Immature natural killer cell (primary cell): ENCODE measurements around the gene SLC11A1. TPM values are rescaled to one million over a fixed set of nuclear protein-coding genes. Genes with fewer than 3 reads are reported as not detected.

Experiments used
- DNase-seq, 3 donors: peaks; one replicate each; pipeline ENCODE4 v3.0.0; 2022; ENCODE audit warnings: mixed read lengths in 1 of 3
- H3K27ac Mint-ChIP-seq, 6 donors: one replicate each; pipeline ENCODE4 v1.8.0; 2020; ENCODE audit warnings: mixed read lengths in 6 of 6, mild to moderate bottlenecking in 5 of 6, inconsistent platforms in 4 of 6, moderate library complexity in 3 of 6
- H3K27me3 Mint-ChIP-seq, 3 donors: one replicate each; pipeline ENCODE4 v1.8.0; 2020 to 2021; ENCODE audit warnings: low read depth in 3 of 3, mild to moderate bottlenecking in 3 of 3, mixed read lengths in 3 of 3, moderate library complexity in 3 of 3, inconsistent platforms in 1 of 3
- H3K36me3 Mint-ChIP-seq, 3 donors: one replicate each; pipeline ENCODE4 v1.8.0; 2020; ENCODE audit warnings: mixed read lengths in 3 of 3, inconsistent platforms in 2 of 3, mild to moderate bottlenecking in 2 of 3
- H3K4me1 Mint-ChIP-seq, 2 donors: one replicate each; pipeline ENCODE4 v1.8.0; 2020; ENCODE audit warnings: inconsistent platforms in 2 of 2, mild to moderate bottlenecking in 2 of 2, mixed read lengths in 2 of 2, moderate library complexity in 1 of 2
- H3K4me3 Mint-ChIP-seq, 5 donors: one replicate each; pipeline ENCODE4 v1.8.0; 2020; ENCODE audit warnings: mild to moderate bottlenecking in 5 of 5, mixed read lengths in 5 of 5, inconsistent platforms in 3 of 5, moderate library complexity in 3 of 5
- H3K9me3 Mint-ChIP-seq, 6 donors: one replicate each; pipeline ENCODE4 v1.8.0; 2020; ENCODE audit warnings: mild to moderate bottlenecking in 6 of 6, mixed read lengths in 6 of 6, inconsistent platforms in 4 of 6, moderate library complexity in 3 of 6
- polyA plus RNA-seq, 3 donors: library from polyadenylated mRNA; unstranded; fragments of 300-500 nt; fragmentation: Illumina TruSeq; gene quantifications; one replicate each; pipeline ENCODE4 v1.2.3, GENCODE V29; 2021

SLC11A1 gene
- polyA plus RNA-seq, 3 donors from 2014 or later, result 0.66 to 1.8 (median 1.2) TPM

DNA sequence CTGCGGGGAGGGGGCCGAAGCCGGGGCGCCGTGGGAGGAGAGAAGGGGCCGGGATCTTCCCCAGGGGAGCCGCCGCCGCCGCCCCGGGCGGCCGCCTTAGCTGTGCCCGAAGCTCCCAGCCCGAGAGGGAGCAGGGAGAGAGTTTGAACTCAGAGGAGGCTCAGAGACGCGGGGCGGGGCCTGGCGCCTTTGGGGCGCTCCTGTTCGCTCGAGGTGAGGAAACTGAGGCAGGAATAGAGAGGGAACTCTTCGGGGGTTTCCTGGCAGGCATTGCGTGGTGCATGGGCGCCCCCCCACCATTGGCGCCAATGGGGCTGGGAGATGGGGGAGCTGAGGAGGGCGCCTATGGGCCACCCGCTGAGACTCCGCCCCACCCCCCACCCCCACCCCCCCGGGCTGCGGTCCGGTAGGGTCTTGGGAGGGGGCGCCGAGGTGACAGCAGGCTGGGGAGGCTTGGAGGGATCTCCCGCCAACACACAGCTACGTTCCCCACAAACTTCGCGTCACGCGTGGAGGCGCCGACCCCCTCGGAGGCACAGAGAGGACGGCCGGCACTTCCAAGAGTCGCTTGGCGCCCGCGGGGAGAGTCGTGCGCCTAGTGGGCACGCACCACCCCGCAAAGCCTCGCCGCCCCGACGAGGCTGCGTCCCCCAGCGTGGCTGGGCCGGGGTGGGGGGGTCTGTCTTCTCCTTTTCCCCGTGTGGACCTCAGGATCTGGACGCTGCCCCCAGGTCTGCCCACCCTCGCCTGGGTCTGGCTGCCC lies 18.3 kb downstream of the SLC11A1 start:
- peaks cover 21 to 39% (median 31%) of the 10 kb centered on the region in 3 donors for H3K27me3 Mint-ChIP-seq
- peak; percentile 46 to 50 (median 48) for DNase-seq
- peak overlapping the region; percentile 94 to 96 (median 94) for H3K4me3 Mint-ChIP-seq
- no peaks in the 10 kb centered on the region for H3K9me3 Mint-ChIP-seq
- peaks cover 0 to 10% (median 4%) of the 10 kb centered on the region in 3 donors for H3K36me3 Mint-ChIP-seq
- peak overlapping the region; percentile 87 to 95 (median 93) for H3K27ac Mint-ChIP-seq
- peaks cover 55 to 56% of the 10 kb centered on the region in 2 donors for H3K4me1 Mint-ChIP-seq

DNA sequence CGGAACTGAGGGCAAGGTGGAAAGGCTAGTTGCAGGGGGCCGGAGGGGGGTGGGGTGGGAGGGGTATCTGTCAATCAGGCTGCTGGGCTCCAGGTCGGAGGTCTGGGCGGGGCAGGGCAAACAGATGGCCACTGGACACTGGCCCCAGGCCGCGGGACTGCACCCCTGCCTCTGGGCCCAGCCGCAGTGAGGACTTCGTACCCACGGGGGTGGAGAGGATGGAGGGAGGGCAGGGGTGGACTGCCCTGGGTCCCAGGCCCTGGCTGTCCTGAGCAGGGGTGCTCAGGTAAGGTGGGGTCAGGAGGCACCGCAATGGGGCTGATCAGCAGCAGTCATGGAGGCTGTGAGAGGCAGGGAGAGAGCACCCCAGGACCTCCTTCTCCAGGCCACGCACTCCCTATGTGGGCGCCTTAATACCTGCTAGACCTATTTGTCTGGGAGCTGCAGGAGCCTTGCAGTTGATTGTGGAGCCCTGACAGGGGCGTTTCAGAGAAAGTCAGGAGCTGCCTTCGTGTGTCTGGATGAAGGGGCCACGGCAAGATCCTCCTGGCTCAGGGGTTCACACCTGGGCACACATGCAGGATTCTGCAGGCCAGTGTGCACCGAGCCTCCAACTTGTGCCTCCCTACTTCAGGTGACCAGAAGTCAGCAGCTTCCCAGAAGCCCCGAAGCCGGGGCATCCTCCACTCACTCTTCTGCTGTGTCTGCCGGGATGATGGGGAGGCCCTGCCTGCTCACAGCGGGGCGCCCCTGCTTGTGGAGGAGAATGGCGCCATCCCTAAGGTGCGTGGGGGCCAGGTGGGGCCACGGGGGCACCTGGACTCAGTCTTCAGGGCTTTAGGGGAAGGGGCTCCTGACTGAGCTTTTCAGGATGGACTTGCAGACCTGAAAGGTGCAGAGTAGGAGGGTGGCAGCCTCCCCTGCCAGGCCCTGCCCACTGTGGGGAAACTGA lies 19.1 kb downstream of the SLC11A1 start:
- Mint-ChIP-seq H3K36me3 (peaks cover 0 to 10% (median 4%) of the 10 kb centered on the region in 3 donors), H3K9me3 (no peaks in the 10 kb centered on the region), H3K27ac (peak overlapping the region; percentile 34 to 94 (median 62)), H3K4me1 (peaks cover 56 to 59% of the 10 kb centered on the region in 2 donors), H3K4me3 (peak overlapping the region; percentile 75 to 95 (median 94)), H3K27me3 (peaks cover 27 to 38% (median 29%) of the 10 kb centered on the region in 3 donors)
- DNase-seq, result no peak

DNA sequence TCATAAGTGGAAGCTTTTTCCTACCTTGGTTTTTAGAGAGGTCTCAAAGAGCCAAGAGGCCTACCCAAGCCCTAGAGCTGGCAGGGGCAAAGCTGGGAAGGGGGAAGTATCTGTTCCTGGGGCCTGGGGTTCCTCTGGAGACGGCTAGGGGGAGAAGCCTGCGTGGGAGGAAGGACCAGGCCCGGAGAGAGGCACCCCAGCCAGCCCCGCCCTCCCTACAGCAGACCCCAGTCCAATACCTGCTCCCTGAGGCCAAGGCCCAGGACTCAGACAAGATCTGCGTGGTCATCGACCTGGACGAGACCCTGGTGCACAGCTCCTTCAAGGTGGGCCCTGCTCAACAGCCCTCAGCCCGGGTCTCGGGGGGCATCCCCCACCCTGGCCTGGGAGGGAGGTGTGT lies 19.8 kb downstream of the SLC11A1 start:
- no peaks in the 10 kb centered on the region for H3K9me3 Mint-ChIP-seq
- H3K36me3 Mint-ChIP-seq, result peaks cover 0 to 10% (median 4%) of the 10 kb centered on the region in 3 donors
- H3K4me1 Mint-ChIP-seq, result peaks cover 54 to 58% of the 10 kb centered on the region in 2 donors
- peak overlapping the region in 4 of 6 donors; percentile 37 to 94 (median 72) for H3K27ac Mint-ChIP-seq
- no peak for DNase-seq
- peaks cover 25 to 36% (median 27%) of the 10 kb centered on the region in 3 donors for H3K27me3 Mint-ChIP-seq
- H3K4me3 Mint-ChIP-seq, result peak overlapping the region; percentile 75 to 95 (median 94)

DNA sequence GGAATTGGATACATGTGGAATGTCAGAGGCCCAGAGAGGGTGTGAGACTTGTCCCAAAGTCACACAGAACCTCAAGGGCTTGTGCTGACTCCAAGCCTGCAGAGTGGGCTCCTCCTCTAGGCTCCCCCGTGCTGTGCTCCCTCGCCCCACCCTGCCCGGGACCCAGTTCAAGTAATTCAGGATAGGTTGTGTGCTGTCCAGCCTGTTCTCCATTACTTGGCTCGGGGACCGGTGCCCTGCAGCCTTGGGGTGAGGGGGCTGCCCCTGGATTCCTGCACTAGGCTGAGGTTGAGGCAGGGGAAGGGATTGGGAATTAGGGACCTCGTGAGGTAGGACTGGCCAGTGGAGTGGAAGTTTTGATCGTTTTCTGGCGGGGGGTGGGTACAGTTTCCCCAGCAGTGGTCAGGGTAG lies 20.4 kb downstream of the SLC11A1 start:
- peaks cover 54 to 58% of the 10 kb centered on the region in 2 donors for H3K4me1 Mint-ChIP-seq
- H3K27me3 Mint-ChIP-seq, result peaks cover 25 to 37% (median 28%) of the 10 kb centered on the region in 3 donors
- DNase-seq, result no peak
- no peaks in the 10 kb centered on the region for H3K9me3 Mint-ChIP-seq
- peaks cover 0 to 10% (median 4%) of the 10 kb centered on the region in 3 donors for H3K36me3 Mint-ChIP-seq
- H3K27ac Mint-ChIP-seq, result peak overlapping the region in 3 of 6 donors; percentile 31 to 64 (median 43)
- peak overlapping the region in 4 of 5 donors; percentile 23 to 50 (median 36) for H3K4me3 Mint-ChIP-seq

DNA sequence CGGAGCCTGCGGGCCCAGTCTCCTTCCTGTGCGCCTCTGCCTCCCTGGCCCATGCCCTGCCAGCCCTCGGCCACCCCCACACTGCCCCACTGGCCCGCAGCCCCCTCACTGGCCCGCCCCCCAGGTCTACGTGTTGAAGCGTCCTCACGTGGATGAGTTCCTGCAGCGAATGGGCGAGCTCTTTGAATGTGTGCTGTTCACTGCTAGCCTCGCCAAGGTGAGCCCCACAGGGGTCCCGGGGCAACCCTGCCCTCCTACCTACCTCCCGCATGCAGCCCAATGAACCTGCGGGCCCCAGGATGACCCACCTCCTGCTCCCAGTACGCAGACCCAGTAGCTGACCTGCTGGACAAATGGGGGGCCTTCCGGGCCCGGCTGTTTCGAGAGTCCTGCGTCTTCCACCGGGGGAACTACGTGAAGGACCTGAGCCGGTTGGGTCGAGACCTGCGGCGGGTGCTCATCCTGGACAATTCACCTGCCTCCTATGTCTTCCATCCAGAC lies 20.9 kb downstream of the SLC11A1 start:
- peak overlapping the region in 4 of 6 donors; percentile 32 to 94 (median 74) for H3K27ac Mint-ChIP-seq
- peaks cover 21 to 36% (median 27%) of the 10 kb centered on the region in 3 donors for H3K27me3 Mint-ChIP-seq
- H3K4me3 Mint-ChIP-seq, result peak overlapping the region in 4 of 5 donors; percentile 10 to 44 (median 36)
- DNase-seq, result no peak
- H3K9me3 Mint-ChIP-seq, result no peaks in the 10 kb centered on the region
- peaks cover 54 to 57% of the 10 kb centered on the region in 2 donors for H3K4me1 Mint-ChIP-seq
- H3K36me3 Mint-ChIP-seq, result peaks cover 0 to 10% (median 4%) of the 10 kb centered on the region in 3 donors

DNA sequence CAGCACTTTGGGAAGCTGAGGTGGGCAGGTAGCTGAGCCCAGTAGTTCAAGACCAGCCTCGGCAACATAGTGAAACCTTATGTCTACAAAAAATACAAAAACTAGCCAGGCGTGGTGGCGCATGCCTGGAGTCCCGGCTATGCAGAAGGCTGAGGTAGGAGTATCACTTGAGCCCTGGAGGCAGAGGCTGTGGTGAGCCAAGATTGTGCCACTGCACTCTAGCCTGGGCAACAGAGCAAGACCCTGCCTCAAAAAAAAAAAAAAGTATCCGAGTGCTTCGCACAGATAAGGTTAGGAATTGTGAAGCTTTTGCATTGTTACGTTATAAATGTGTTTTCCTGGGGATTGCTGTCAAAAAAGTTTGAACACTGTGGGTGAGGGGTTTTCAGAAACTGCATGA lies 21.7 kb downstream of the SLC11A1 start:
- H3K9me3 Mint-ChIP-seq, result no peaks in the 10 kb centered on the region
- H3K27me3 Mint-ChIP-seq, result peaks cover 15 to 34% (median 26%) of the 10 kb centered on the region in 3 donors
- peak overlapping the region in 4 of 5 donors; percentile 33 to 52 (median 42) for H3K4me3 Mint-ChIP-seq
- peak overlapping the region; percentile 51 to 94 (median 80) for H3K27ac Mint-ChIP-seq
- H3K4me1 Mint-ChIP-seq, result peaks cover 59% of the 10 kb centered on the region in 2 donors
- peaks cover 0 to 10% (median 4%) of the 10 kb centered on the region in 3 donors for H3K36me3 Mint-ChIP-seq
- no peak for DNase-seq

DNA sequence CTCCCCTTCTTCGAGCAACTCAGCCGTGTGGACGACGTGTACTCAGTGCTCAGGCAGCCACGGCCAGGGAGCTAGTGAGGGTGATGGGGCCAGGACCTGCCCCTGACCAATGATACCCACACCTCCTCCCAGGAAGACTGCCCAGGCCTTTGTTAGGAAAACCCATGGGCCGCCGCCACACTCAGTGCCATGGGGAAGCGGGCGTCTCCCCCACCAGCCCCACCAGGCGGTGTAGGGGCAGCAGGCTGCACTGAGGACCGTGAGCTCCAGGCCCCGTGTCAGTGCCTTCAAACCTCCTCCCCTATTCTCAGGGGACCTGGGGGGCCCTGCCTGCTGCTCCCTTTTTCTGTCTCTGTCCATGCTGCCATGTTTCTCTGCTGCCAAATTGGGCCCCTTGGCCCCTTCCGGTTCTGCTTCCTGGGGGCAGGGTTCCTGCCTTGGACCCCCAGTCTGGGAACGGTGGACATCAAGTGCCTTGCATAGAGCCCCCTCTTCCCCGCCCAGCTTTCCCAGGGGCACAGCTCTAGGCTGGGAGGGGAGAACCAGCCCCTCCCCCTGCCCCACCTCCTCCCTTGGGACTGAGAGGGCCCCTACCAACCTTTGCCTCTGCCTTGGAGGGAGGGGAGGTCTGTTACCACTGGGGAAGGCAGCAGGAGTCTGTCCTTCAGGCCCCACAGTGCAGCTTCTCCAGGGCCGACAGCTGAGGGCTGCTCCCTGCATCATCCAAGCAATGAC lies 22.4 kb downstream of the SLC11A1 start:
- Mint-ChIP-seq H3K27me3 (peaks cover 9 to 29% (median 26%) of the 10 kb centered on the region in 3 donors), H3K27ac (peak overlapping the region; percentile 92 to 95 (median 94)), H3K4me3 (peak overlapping the region in 2 of 5 donors; percentile 52 to 79), H3K4me1 (peaks cover 59% of the 10 kb centered on the region in 2 donors), H3K36me3 (peaks cover 0 to 10% (median 4%) of the 10 kb centered on the region in 3 donors), H3K9me3 (no peaks in the 10 kb centered on the region)
- no peak for DNase-seq

DNA sequence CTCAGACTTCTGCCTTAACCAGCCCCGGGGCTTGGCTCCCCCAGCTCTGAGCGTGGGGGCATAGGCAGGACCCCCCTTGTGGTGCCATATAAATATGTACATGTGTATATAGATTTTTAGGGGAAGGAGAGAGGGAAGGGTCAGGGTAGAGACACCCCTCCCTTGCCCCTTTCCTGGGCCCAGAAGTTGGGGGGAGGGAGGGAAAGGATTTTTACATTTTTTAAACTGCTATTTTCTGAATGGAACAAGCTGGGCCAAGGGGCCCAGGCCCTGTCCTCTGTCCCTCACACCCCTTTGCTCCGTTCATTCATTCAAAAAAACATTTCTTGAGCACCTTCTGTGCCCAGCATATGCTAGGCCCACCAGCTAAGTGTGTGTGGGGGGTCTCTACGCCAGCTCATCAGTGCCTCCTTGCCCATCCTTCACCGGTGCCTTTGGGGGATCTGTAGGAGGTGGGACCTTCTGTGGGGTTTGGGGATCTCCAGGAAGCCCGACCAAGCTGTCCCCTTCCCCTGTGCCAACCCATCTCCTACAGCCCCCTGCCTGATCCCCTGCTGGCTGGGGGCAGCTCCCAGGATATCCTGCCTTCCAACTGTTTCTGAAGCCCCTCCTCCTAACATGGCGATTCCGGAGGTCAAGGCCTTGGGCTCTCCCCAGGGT lies 23.1 kb downstream of the SLC11A1 start:
- no peak for DNase-seq
- peak overlapping the region; percentile 79 to 85 (median 81) for H3K4me3 Mint-ChIP-seq
- H3K4me1 Mint-ChIP-seq, result peaks cover 59% of the 10 kb centered on the region in 2 donors

DNA sequence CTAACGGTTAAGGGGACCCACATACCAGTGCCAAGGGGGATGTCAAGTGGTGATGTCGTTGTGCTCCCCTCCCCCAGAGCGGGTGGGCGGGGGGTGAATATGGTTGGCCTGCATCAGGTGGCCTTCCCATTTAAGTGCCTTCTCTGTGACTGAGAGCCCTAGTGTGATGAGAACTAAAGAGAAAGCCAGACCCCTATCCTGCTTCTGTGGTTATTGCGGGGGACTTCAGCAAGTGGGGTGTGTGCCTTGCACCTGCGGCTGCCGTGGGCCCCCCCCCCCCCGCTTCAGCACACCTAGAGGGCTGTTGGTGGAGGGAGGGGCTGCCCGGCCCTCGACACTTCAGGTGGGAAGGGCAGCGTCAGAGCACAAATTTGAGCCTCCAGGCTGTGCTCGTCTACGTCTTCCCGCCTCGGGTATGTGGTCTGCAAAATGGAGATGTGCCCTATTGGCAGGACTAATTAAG lies 23.7 kb downstream of the SLC11A1 start:
- peak overlapping the region; percentile 79 to 85 (median 81) for H3K4me3 Mint-ChIP-seq
- H3K27ac Mint-ChIP-seq, result peak overlapping the region; percentile 92 to 95 (median 94)
- peaks cover 59% of the 10 kb centered on the region in 2 donors for H3K4me1 Mint-ChIP-seq
- H3K36me3 Mint-ChIP-seq, result peaks cover 0 to 10% (median 4%) of the 10 kb centered on the region in 3 donors
- H3K9me3 Mint-ChIP-seq, result no peaks in the 10 kb centered on the region
- DNase-seq, result no peak
- H3K27me3 Mint-ChIP-seq, result peaks cover 7 to 26% (median 25%) of the 10 kb centered on the region in 3 donors

More for the DNA sequence above, 23.1 kb downstream of the SLC11A1 start:
- peak overlapping the region; percentile 92 to 95 (median 94) for H3K27ac Mint-ChIP-seq
- H3K36me3 Mint-ChIP-seq, result peaks cover 0 to 10% (median 4%) of the 10 kb centered on the region in 3 donors
- no peaks in the 10 kb centered on the region for H3K9me3 Mint-ChIP-seq
- peaks cover 7 to 26% (median 26%) of the 10 kb centered on the region in 3 donors for H3K27me3 Mint-ChIP-seq

DNA sequence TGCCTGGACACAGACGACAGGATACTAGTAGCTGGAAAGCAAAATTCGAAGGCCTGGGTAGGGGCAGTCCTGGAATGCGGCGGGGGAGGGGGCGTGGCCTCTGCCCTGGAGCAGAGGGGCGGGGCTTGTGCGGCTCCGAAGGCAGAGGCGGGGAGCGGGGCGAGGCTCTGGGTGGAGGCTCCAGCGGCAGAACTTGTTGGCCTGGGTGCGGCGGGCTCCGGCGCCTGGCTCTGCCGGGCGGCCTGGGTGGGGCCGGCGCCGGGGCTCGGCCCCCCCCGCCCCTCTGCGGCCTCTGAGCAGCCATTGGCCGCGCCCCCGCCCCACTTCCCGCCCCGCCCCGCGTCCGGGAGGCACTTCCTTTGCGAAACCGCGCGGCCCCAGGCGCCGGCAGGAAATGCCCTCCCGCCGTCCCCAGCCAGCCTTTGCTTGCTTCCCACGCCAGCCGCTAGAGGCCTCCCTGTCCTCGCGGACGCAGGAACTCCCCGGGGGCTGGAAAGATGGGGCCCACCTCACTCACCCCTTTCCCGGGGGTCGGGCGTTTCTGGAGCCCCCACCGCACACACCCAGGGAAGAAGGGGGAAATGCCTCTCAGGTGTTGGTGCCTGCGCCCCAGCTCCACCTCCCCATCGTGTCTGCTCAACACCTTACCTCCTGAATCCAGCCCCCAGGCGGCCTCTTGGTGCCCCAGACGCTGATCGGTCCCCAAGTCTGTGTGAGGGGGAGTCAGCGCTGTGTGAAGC lies 24.3 kb downstream of the SLC11A1 start:
- peak; percentile 90 to 94 (median 93) for DNase-seq
- Mint-ChIP-seq H3K4me1 (peaks cover 57 to 59% of the 10 kb centered on the region in 2 donors), H3K36me3 (peaks cover 0 to 10% (median 4%) of the 10 kb centered on the region in 3 donors), H3K4me3 (peak overlapping the region; percentile 83 to 92 (median 89)), H3K9me3 (no peaks in the 10 kb centered on the region), H3K27ac (peak overlapping the region; percentile 93 to 98 (median 96)), H3K27me3 (peaks cover 7 to 26% (median 25%) of the 10 kb centered on the region in 3 donors)

DNA sequence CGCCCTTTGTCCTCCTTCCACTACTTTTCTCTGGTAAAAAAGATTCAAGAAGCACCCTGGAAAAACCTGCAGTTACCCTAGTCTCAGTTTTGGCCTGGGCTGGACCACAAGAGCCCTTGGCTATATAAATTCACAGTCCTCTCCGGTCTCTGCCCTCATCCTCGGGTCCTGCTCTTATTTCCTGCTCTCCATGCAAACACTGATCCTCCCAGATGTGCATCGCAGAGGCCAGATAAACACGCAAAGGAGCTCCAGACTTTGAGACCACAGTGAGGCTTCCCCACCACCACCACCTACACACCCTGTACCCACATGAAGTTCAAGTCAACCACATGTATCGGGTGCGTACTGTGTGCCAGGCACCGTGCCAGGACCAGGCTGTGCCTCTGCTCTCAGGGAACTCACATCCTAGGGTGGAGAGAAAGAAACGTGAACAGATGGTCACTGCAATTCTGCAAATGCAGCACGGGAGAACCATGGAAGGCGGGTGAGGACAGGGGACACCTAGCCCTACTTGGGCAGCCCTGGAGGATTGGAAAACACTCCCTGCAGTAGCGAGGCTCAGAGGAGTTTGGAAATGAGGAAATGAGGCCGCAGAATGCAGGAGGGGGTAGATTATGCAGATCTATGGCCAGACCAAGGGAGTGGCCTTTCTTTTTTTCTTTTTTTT lies 25.0 kb downstream of the SLC11A1 start:
- Mint-ChIP-seq H3K27me3 (peaks cover 7 to 26% (median 25%) of the 10 kb centered on the region in 3 donors), H3K27ac (peak overlapping the region; percentile 93 to 98 (median 96)), H3K4me1 (peaks cover 54% of the 10 kb centered on the region in 2 donors), H3K9me3 (no peaks in the 10 kb centered on the region), H3K36me3 (peaks cover 0 to 10% (median 4%) of the 10 kb centered on the region in 3 donors), H3K4me3 (peak overlapping the region; percentile 83 to 92 (median 89))
- peak; percentile 70 to 75 (median 74) for DNase-seq
